Endodermal cell (in vitro differentiated cells): ENCODE results near the gene EFNA5. TPM values are rescaled to one million over a fixed set of nuclear protein-coding genes. Genes with fewer than 3 reads are reported as not detected.

Experiments
- DNase-seq: peaks from one replicate; pipeline ENCODE4 v3.0.0-alpha.2; 2017
- H3K27ac ChIP-seq: 2 replicates; pipeline ENCODE4 v1.5.1; 2013; ENCODE audit warnings: mild to moderate bottlenecking, low read depth, low read length, moderate library complexity
- H3K27me3 ChIP-seq: 2 replicates; pipeline ENCODE4 v1.6.1; 2013; ENCODE audit warnings: mild to moderate bottlenecking, low read length, moderate library complexity; ENCODE audit not compliant: insufficient read depth, control insufficient read depth, poor library complexity, severe bottlenecking
- H3K36me3 ChIP-seq: 2 replicates; pipeline ENCODE4 v1.7.0; 2013; ENCODE audit warnings: mild to moderate bottlenecking, low read length, moderate library complexity; ENCODE audit not compliant: control insufficient read depth, insufficient read depth
- H3K4me1 ChIP-seq: one replicate; pipeline ENCODE4 v1.7.0; 2013; ENCODE audit warnings: low read length; ENCODE audit not compliant: control insufficient read depth, insufficient read depth
- H3K4me3 ChIP-seq: 2 replicates; pipeline ENCODE4 v1.5.1; 2013; ENCODE audit warnings: mild to moderate bottlenecking, low read length, moderate library complexity
- H3K9ac ChIP-seq: 2 replicates; pipeline ENCODE4 v1.6.1; 2013; ENCODE audit warnings: mild to moderate bottlenecking, low read length, moderate library complexity; ENCODE audit not compliant: poor library complexity, severe bottlenecking; ENCODE audit errors: extremely low read depth
- H3K9me3 ChIP-seq: 2 replicates; pipeline ENCODE4 v1.6.1; 2013; ENCODE audit warnings: mild to moderate bottlenecking, low read length, moderate library complexity; ENCODE audit not compliant: control insufficient read depth
- H3K27ac Mint-ChIP-seq: 2 replicates; pipeline ENCODE4 v1.8.0; 2020; ENCODE audit warnings: mixed read lengths
- H3K27me3 Mint-ChIP-seq: 2 replicates; pipeline ENCODE4 v1.8.0; 2021; ENCODE audit warnings: mild to moderate bottlenecking, mixed read lengths; ENCODE audit not compliant: insufficient read depth
- H3K36me3 Mint-ChIP-seq: 2 replicates; pipeline ENCODE4 v1.8.0; 2020; ENCODE audit warnings: low read depth, mixed read lengths
- H3K4me1 Mint-ChIP-seq: 2 replicates; pipeline ENCODE4 v1.8.0; 2020; ENCODE audit warnings: mixed read lengths
- H3K4me3 Mint-ChIP-seq: 2 replicates; pipeline ENCODE4 v1.8.0; 2020; ENCODE audit warnings: mild to moderate bottlenecking, moderate library complexity, mixed read lengths
- H3K9me3 Mint-ChIP-seq: 2 replicates; pipeline ENCODE4 v1.8.0; 2020; ENCODE audit warnings: mild to moderate bottlenecking, mixed read lengths
- CTCF ChIP-seq: fragments of 200-600 bp; sonication (generic); conservative IDR thresholded peaks from 2 replicates; pipeline ENCODE4 v1.5.0; 2021; ENCODE audit warnings: antibody characterized with exemption, mild to moderate bottlenecking
- WGBS, 2 experiments: methylation state at CpG; one replicate each; pipeline versions ENCODE4 v1.1.5 to v1.1.7; 2013; ENCODE audit warnings: missing lambda C conversion rate in 2 of 2, mixed read lengths in 1 of 2; ENCODE audit not compliant: insufficient coverage in 1 of 2, insufficient read length in 1 of 2; 5-methylcytosine and 5-hydroxymethylcytosine counted together
- total RNA-seq, 2 donors: library from RNA; stranded (reverse); fragmentation: NEBNext Ultra II Directional in 1 of 2; extraction: Animal tissue kit (Norgen Biotek cat#: 25700) in 1 of 2; gene quantifications; 2 replicates in 1 of 2; 3 replicates in 1 of 2; pipeline ENCODE4 v1.2.1, GENCODE V29; 2021

EFNA5 gene
- total RNA-seq, 2 donors from 2014 or later = 53.3 to 63.1 TPM

- Histone ChIP-seq H3K4me3 (no peak overlapping the region), H3K9ac (no peak overlapping the region), H3K27ac (no peak overlapping the region), H3K36me3 (no peaks in the 10 kb centered on the region), H3K9me3 (no peaks in the 10 kb centered on the region), H3K27me3 (no peaks in the 10 kb centered on the region), H3K4me1 (peaks cover 14% of the 10 kb centered on the region)
- Mint-ChIP-seq H3K36me3 (no peaks in the 10 kb centered on the region), H3K4me3 (no peak overlapping the region), H3K4me1 (peaks cover 33% of the 10 kb centered on the region), H3K27ac (no peak overlapping the region), H3K9me3 (no peaks in the 10 kb centered on the region), H3K27me3 (no peaks in the 10 kb centered on the region)
- WGBS, 2 experiments = 94 to 96% methylated on average over 3 of the region's 3 CpGs
- DNase-seq = no peak
- TF ChIP-seq CTCF = no peak
Measured at GRCh38 chr5:107363768-107364167, 307.0 kb downstream of the EFNA5 start.

- Histone ChIP-seq H3K4me3 (no peak overlapping the region), H3K36me3 (no peaks in the 10 kb centered on the region), H3K27me3 (no peaks in the 10 kb centered on the region), H3K9me3 (no peaks in the 10 kb centered on the region), H3K4me1 (peaks cover 4% of the 10 kb centered on the region), H3K9ac (no peak overlapping the region), H3K27ac (no peak overlapping the region)
- no peaks in the 10 kb centered on the region for H3K9me3 Mint-ChIP-seq
- H3K4me3 Mint-ChIP-seq = no peak overlapping the region
- no peaks in the 10 kb centered on the region for H3K27me3 Mint-ChIP-seq
- no peaks in the 10 kb centered on the region for H3K36me3 Mint-ChIP-seq
- H3K4me1 Mint-ChIP-seq = peaks cover 17% of the 10 kb centered on the region
- DNase-seq = no peak
- no peak overlapping the region for H3K27ac Mint-ChIP-seq
- 93 to 100% methylated on average over 2 to 4 of the region's 4 CpGs for WGBS, 2 experiments
- no peak for TF ChIP-seq CTCF
Measured at GRCh38 chr5:107361945-107362344, 308.8 kb downstream of the EFNA5 start.

GRCh38 chr5:107359916-107360234 is 310.9 kb downstream of the EFNA5 start:
- no peaks in the 10 kb centered on the region for H3K27me3 ChIP-seq
- Mint-ChIP-seq H3K9me3 (no peaks in the 10 kb centered on the region), H3K27ac (no peak overlapping the region), H3K36me3 (no peaks in the 10 kb centered on the region), H3K4me1 (peaks cover 2% of the 10 kb centered on the region), H3K27me3 (no peaks in the 10 kb centered on the region), H3K4me3 (no peak overlapping the region)
- no peaks in the 10 kb centered on the region for H3K4me1 ChIP-seq
- H3K9ac ChIP-seq = no peak overlapping the region
- DNase-seq = no peak
- no peak overlapping the region for H3K4me3 ChIP-seq
- H3K9me3 ChIP-seq = no peaks in the 10 kb centered on the region
- 73 to 82% methylated on average over 1 to 2 of the region's 2 CpGs for WGBS, 2 experiments
- H3K36me3 ChIP-seq = no peaks in the 10 kb centered on the region
- no peak overlapping the region for H3K27ac ChIP-seq
- no peak for TF ChIP-seq CTCF
